Duodenal mucosa (tissue), 2 donors: ENCODE data around the gene ATP8A2.

Experiments
- H3K27ac ChIP-seq: one replicate; pipeline ENCODE4 v1.7.0; 2013; ENCODE audit warnings: low read depth, low read length
- H3K27me3 ChIP-seq, 2 donors: one replicate each; pipeline ENCODE4 v1.7.0; 2013; ENCODE audit warnings: low read length in 2 of 2, control low read depth in 1 of 2; ENCODE audit not compliant: insufficient read depth in 2 of 2, control insufficient read depth in 1 of 2
- H3K36me3 ChIP-seq, 2 donors: one replicate each; pipeline ENCODE4 v1.7.0; 2013; ENCODE audit warnings: low read length in 2 of 2, control low read depth in 1 of 2; ENCODE audit not compliant: insufficient read depth in 2 of 2, control insufficient read depth in 1 of 2
- H3K4me1 ChIP-seq, 2 donors: one replicate each; pipeline ENCODE4 v1.7.0; 2013; ENCODE audit warnings: low read length in 2 of 2, control low read depth in 1 of 2; ENCODE audit not compliant: insufficient read depth in 2 of 2, control insufficient read depth in 1 of 2
- H3K4me3 ChIP-seq, 2 donors: one replicate each; pipeline ENCODE4 v1.7.0; 2013; ENCODE audit warnings: low read length in 2 of 2, low read depth in 1 of 2
- H3K9ac ChIP-seq, 2 donors: one replicate each; pipeline ENCODE4 v1.7.0; 2013; ENCODE audit warnings: low read length in 2 of 2, low read depth in 1 of 2
- H3K9me3 ChIP-seq, 2 donors: one replicate each; pipeline ENCODE4 v1.7.0; 2013; ENCODE audit warnings: low read length in 2 of 2, control low read depth in 1 of 2; ENCODE audit not compliant: control insufficient read depth in 1 of 2

ATP8A2 gene

DNA sequence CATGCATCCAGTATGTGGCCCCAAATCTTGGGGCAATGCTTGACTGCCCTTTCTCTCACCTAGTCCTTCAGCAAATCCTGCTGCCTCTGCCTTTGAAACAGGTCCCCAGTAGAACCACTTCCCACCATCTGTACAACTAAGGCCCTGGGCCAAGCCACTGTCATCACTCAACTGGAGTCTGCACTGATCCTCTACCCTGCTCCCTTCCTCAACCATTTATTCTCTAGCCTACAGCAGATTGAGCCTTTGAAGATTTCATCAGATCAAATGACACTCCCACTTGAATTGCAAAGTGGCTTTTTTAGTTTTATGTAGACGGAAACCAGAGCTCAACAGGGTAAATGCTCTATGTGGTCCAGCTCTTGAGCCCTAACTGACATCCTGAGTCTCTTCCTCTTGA, 43.5 kb downstream of the ATP8A2 start:
- Histone ChIP-seq H3K27me3 (no peaks in the 10 kb centered on the region), H3K27ac (no peak overlapping the region), H3K36me3 (no peaks in the 10 kb centered on the region), H3K4me3 (no peak overlapping the region), H3K9me3 (no peaks in the 10 kb centered on the region), H3K9ac (no peak overlapping the region), H3K4me1 (no peaks in the 10 kb centered on the region)

DNA sequence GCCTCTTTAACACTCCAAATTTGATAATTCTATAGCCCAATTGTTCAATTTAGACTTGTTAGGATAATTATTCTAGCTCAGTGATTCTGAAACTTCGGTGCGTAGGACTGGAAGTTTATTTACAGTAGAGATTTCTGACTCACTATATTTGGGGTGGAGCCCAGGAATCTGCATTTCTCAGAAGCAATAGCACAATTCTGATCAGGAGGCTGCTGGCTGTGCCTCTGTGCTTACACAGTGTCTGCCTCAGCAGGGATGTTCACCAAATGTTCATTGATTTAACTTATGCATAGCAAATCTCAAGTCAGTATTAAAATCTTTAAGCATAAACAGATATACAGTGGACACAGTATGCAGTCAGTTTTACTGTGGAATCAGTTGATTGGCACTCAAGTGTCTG, 45.8 kb downstream of the ATP8A2 start:
- Histone ChIP-seq H3K9me3 (no peaks in the 10 kb centered on the region), H3K36me3 (no peaks in the 10 kb centered on the region), H3K9ac (no peak overlapping the region), H3K27ac (no peak overlapping the region), H3K27me3 (no peaks in the 10 kb centered on the region), H3K4me3 (no peak overlapping the region), H3K4me1 (no peaks in the 10 kb centered on the region)

DNA sequence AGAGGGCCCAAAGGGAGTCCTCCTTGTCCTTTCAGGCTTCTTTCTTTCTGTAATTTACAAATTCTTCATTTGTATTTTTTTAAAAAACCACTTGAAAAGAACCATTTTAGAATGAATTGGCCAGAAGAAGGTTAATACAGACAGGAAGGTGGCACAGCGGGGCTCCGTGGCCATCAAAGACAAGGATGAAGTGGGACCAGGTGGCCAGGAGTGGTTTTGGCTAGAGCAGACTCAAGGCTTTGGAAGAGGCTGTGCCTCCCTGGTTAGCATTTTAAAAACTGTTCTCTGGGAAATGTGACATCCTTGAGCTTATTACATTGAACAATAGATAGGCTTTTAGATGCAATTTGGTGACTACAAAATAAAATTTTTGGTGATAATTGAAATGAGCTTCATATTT, 48.4 kb downstream of the ATP8A2 start:
- Histone ChIP-seq H3K9me3 (no peaks in the 10 kb centered on the region), H3K4me3 (no peak overlapping the region)

DNA sequence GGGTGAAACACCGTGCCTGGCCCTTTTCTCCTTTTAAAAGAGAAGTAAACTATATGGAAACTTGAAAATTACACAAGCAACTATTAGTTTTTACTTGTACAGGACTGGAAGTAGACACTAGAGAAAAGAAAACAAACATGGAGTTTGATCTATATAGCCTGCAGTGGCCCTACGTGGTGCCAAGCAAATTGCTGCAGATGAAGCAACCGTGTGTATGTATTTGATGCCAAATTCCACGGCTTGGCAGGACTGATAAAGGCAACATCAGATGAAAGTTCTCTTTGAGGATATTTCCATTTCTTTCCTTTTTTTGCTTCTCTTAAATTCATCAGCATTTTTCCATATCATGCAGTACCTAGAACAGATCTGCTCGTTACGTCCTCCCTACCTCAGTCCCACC, 49.8 kb downstream of the ATP8A2 start:
- Histone ChIP-seq H3K9ac (no peak overlapping the region), H3K27me3 (no peaks in the 10 kb centered on the region), H3K4me1 (no peaks in the 10 kb centered on the region), H3K27ac (no peak overlapping the region), H3K36me3 (no peaks in the 10 kb centered on the region), H3K9me3 (no peaks in the 10 kb centered on the region), H3K4me3 (no peak overlapping the region)

More for the DNA sequence above, 48.4 kb downstream of the ATP8A2 start:
- H3K36me3 ChIP-seq: no peaks in the 10 kb centered on the region
- H3K27me3 ChIP-seq: no peaks in the 10 kb centered on the region
- no peak overlapping the region for H3K27ac ChIP-seq
- H3K4me1 ChIP-seq: no peaks in the 10 kb centered on the region
- H3K9ac ChIP-seq: no peak overlapping the region

DNA sequence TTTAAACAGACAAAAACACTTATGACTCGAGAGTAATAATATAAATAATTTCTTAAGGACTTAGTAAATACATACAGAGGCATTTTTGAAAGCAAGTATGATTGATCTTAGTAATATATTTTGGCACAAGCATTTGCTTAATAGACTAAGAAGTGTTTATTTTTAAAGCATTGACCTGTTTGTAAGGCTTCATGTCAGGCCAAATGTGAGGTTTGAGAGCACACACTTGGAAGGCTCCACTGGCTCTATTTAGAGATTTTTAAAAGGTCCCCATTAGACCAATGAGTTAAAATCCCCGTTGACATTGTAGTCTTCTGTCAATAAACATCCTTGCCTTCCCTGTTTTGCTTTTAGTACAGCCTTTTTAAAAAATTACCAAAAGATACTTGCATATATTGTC, 50.4 kb downstream of the ATP8A2 start:
- Histone ChIP-seq H3K9ac (no peak overlapping the region), H3K9me3 (no peaks in the 10 kb centered on the region), H3K27ac (no peak overlapping the region), H3K27me3 (no peaks in the 10 kb centered on the region), H3K4me1 (no peaks in the 10 kb centered on the region), H3K4me3 (no peak overlapping the region), H3K36me3 (no peaks in the 10 kb centered on the region)

DNA sequence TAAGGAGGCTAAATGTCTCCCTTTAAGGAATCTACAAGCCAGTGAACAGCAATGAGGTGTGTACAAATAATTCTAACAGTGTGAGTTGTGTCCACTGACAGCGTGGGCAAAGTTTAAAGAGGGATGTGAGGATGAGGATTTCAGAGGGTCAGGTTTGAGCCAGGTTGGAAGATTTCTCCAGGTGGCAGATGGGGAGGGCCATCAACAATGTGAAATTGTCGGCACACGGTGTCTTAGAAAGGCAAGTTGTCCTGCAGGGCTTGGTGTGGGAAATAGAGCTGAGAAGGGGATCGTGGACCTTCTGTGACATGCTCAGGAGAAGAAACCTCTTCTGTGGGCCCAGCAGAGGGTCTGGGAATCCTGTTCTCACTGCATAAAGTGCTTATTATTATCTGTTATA, 52.1 kb downstream of the ATP8A2 start:
- Histone ChIP-seq H3K9me3 (no peaks in the 10 kb centered on the region), H3K4me3 (no peak overlapping the region), H3K27me3 (no peaks in the 10 kb centered on the region), H3K4me1 (no peaks in the 10 kb centered on the region), H3K36me3 (no peaks in the 10 kb centered on the region), H3K27ac (no peak overlapping the region), H3K9ac (no peak overlapping the region)

DNA sequence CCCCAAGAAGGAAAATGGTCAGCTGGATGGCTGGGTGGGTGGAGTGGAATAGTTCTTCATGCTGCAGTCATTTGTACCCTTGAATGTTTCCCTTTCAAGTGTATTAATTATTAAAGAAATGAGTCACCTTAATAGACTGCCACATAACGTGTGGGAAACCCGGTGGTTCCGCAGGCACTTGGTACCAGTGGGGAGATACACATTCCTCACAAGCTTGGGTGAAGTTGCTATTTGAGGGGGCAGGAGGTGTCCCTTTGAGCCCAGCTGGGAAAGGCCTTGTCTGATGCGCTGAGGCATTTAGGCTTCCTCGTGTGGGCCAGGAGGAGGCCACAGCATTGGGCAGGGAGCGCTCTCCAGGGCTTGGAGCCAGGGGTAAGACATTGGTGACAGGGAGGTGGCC, 57.7 kb downstream of the ATP8A2 start:
- H3K27me3 ChIP-seq: no peaks in the 10 kb centered on the region

DNA sequence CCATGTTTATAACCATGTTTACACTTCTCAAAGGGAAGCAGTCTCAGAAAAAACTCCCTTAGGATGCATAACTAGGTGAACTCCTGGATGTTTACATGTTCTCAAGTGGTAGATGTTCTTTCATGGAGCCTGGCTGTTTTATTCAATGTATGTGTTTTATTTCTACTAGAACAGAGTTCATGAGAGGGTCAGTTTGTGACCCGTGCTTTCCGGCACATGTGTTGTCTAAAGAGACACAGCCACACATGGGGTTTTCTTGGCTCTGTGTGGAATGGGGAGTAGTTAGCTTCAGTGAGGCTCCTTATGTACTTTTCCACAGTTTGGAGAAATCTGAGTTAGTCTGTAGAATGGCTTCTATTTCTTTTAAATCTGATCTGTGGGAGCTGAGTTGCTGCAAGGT, 60.9 kb downstream of the ATP8A2 start:
- H3K27me3 ChIP-seq: no peaks in the 10 kb centered on the region
- H3K9ac ChIP-seq: no peak overlapping the region
- no peaks in the 10 kb centered on the region for H3K36me3 ChIP-seq
- H3K27ac ChIP-seq: no peak overlapping the region
- H3K9me3 ChIP-seq: no peaks in the 10 kb centered on the region
- no peak overlapping the region for H3K4me3 ChIP-seq
- H3K4me1 ChIP-seq: no peaks in the 10 kb centered on the region

More for the DNA sequence above, 57.7 kb downstream of the ATP8A2 start:
- Histone ChIP-seq H3K27ac (no peak overlapping the region), H3K4me3 (no peak overlapping the region), H3K9ac (no peak overlapping the region), H3K4me1 (no peaks in the 10 kb centered on the region), H3K36me3 (no peaks in the 10 kb centered on the region), H3K9me3 (no peaks in the 10 kb centered on the region)

DNA sequence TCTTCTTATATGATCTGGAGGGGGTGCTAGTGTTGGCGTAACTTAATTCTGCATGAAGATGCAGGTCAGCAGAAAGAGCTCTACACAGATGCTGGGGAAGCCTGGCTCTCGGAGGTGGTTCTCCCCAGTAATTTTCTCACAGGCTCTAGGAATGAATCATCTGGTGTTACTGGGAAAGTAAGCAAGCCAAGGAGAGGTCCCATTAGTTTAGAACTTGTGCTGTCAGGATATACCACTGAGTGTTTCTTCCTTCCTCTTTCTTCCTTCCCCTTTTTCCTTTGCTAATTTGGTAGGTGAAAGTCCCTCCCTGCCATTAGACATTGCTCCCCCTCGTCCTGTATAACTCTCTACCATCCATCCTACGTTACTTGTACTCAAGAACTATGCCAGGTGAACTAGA, 68.3 kb downstream of the ATP8A2 start:
- Histone ChIP-seq H3K4me3 (no peak overlapping the region), H3K27me3 (peaks cover 0 to 2% of the 10 kb centered on the region in 2 donors), H3K9ac (no peak overlapping the region), H3K36me3 (no peaks in the 10 kb centered on the region), H3K9me3 (no peaks in the 10 kb centered on the region), H3K27ac (no peak overlapping the region), H3K4me1 (no peaks in the 10 kb centered on the region)

DNA sequence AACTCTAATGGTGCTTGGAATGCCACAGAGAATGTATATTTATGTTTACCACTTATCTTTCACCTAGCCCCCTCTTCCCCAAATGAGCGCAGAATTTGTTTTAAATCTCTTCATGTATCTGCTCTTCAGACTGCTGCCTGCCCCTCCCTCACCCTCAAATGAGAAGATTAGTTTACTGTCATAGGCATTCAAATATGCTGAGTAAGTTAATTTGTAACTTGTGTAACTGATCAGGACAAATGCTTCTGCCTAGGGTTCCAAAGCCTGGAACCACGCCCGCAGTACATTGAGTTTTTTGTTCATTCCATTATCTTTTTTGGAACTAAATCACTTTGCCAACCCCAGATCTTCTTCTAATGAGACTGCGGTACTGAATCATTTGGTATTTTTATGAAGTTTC, 74.5 kb downstream of the ATP8A2 start:
- Histone ChIP-seq H3K27ac (no peak overlapping the region), H3K9me3 (no peaks in the 10 kb centered on the region), H3K9ac (no peak overlapping the region), H3K4me1 (no peaks in the 10 kb centered on the region), H3K36me3 (no peaks in the 10 kb centered on the region), H3K27me3 (peaks cover 0 to 2% of the 10 kb centered on the region in 2 donors), H3K4me3 (no peak overlapping the region)

DNA sequence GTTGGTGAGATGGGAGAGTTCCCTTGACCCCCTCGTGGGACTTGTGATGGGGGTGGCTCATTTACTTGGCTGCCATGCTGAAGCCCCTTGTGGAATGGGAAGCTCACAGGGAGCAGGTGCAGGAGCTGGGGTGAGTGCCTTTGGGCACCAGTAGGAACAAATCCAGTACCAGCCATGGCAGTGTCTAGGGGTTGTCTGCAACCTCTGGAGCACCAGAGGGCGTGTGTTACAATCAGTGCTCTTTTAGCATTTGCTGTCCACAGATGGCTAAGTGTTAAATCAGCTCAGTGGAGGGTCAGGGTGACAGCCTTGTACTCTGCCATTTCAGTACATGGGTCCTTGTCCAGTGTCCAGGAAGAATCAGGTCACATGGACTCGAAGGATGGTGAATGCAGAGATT, 75.6 kb downstream of the ATP8A2 start:
- H3K4me1 ChIP-seq: no peaks in the 10 kb centered on the region
- no peak overlapping the region for H3K9ac ChIP-seq
- no peaks in the 10 kb centered on the region for H3K9me3 ChIP-seq
- H3K36me3 ChIP-seq: no peaks in the 10 kb centered on the region
- no peak overlapping the region for H3K4me3 ChIP-seq
- H3K27ac ChIP-seq: no peak overlapping the region
- H3K27me3 ChIP-seq: no peaks in the 10 kb centered on the region
